Endodermal cell (in vitro differentiated cells): ENCODE results near the gene CYB561D2. TPM values are rescaled to one million over a fixed set of nuclear protein-coding genes. Genes with fewer than 3 reads are reported as not detected.

ENCODE experiments used
- DNase-seq: peaks from one replicate; pipeline ENCODE4 v3.0.0-alpha.2; 2017
- H3K27ac ChIP-seq: 2 replicates; pipeline ENCODE4 v1.5.1; 2013; ENCODE audit warnings: mild to moderate bottlenecking, low read depth, low read length, moderate library complexity
- H3K27me3 ChIP-seq: 2 replicates; pipeline ENCODE4 v1.6.1; 2013; ENCODE audit warnings: mild to moderate bottlenecking, low read length, moderate library complexity; ENCODE audit not compliant: insufficient read depth, control insufficient read depth, poor library complexity, severe bottlenecking
- H3K36me3 ChIP-seq: 2 replicates; pipeline ENCODE4 v1.7.0; 2013; ENCODE audit warnings: mild to moderate bottlenecking, low read length, moderate library complexity; ENCODE audit not compliant: control insufficient read depth, insufficient read depth
- H3K4me1 ChIP-seq: one replicate; pipeline ENCODE4 v1.7.0; 2013; ENCODE audit warnings: low read length; ENCODE audit not compliant: control insufficient read depth, insufficient read depth
- H3K4me3 ChIP-seq: 2 replicates; pipeline ENCODE4 v1.5.1; 2013; ENCODE audit warnings: mild to moderate bottlenecking, low read length, moderate library complexity
- H3K9ac ChIP-seq: 2 replicates; pipeline ENCODE4 v1.6.1; 2013; ENCODE audit warnings: mild to moderate bottlenecking, low read length, moderate library complexity; ENCODE audit not compliant: poor library complexity, severe bottlenecking; ENCODE audit errors: extremely low read depth
- H3K9me3 ChIP-seq: 2 replicates; pipeline ENCODE4 v1.6.1; 2013; ENCODE audit warnings: mild to moderate bottlenecking, low read length, moderate library complexity; ENCODE audit not compliant: control insufficient read depth
- H3K27ac Mint-ChIP-seq: 2 replicates; pipeline ENCODE4 v1.8.0; 2020; ENCODE audit warnings: mixed read lengths
- H3K27me3 Mint-ChIP-seq: 2 replicates; pipeline ENCODE4 v1.8.0; 2021; ENCODE audit warnings: mild to moderate bottlenecking, mixed read lengths; ENCODE audit not compliant: insufficient read depth
- H3K36me3 Mint-ChIP-seq: 2 replicates; pipeline ENCODE4 v1.8.0; 2020; ENCODE audit warnings: low read depth, mixed read lengths
- H3K4me1 Mint-ChIP-seq: 2 replicates; pipeline ENCODE4 v1.8.0; 2020; ENCODE audit warnings: mixed read lengths
- H3K4me3 Mint-ChIP-seq: 2 replicates; pipeline ENCODE4 v1.8.0; 2020; ENCODE audit warnings: mild to moderate bottlenecking, moderate library complexity, mixed read lengths
- H3K9me3 Mint-ChIP-seq: 2 replicates; pipeline ENCODE4 v1.8.0; 2020; ENCODE audit warnings: mild to moderate bottlenecking, mixed read lengths
- CTCF ChIP-seq: fragments of 200-600 bp; sonication (generic); conservative IDR thresholded peaks from 2 replicates; pipeline ENCODE4 v1.5.0; 2021; ENCODE audit warnings: antibody characterized with exemption, mild to moderate bottlenecking
- WGBS, 2 experiments: methylation state at CpG; one replicate each; pipeline versions ENCODE4 v1.1.5 to v1.1.7; 2013; ENCODE audit warnings: missing lambda C conversion rate in 2 of 2, mixed read lengths in 1 of 2; ENCODE audit not compliant: insufficient coverage in 1 of 2, insufficient read length in 1 of 2; 5-methylcytosine and 5-hydroxymethylcytosine counted together
- total RNA-seq, 2 donors: library from RNA; stranded (reverse); fragmentation: NEBNext Ultra II Directional in 1 of 2; extraction: Animal tissue kit (Norgen Biotek cat#: 25700) in 1 of 2; gene quantifications; 2 replicates in 1 of 2; 3 replicates in 1 of 2; pipeline ENCODE4 v1.2.1, GENCODE V29; 2021

Gene CYB561D2
- total RNA-seq, 2 donors from 2014 or later = 8.5 to 14.6 TPM

- no peak overlapping the region for H3K27ac ChIP-seq
Observed at GRCh38 chr3:50325113-50325480, 25.6 kb upstream of the CYB561D2 start.

GRCh38 chr3:50325497-50326181 lies 25.0 kb upstream of the CYB561D2 start:
- Mint-ChIP-seq H3K27me3 (no peaks in the 10 kb centered on the region), H3K36me3 (peaks cover 17% of the 10 kb centered on the region), H3K4me3 (no peak overlapping the region), H3K9me3 (no peaks in the 10 kb centered on the region), H3K27ac (no peak overlapping the region), H3K4me1 (peaks cover 20% of the 10 kb centered on the region)
- no peak for TF ChIP-seq CTCF
- Histone ChIP-seq H3K9me3 (no peaks in the 10 kb centered on the region), H3K27me3 (no peaks in the 10 kb centered on the region), H3K4me3 (no peak overlapping the region), H3K27ac (no peak overlapping the region), H3K4me1 (peaks cover 16% of the 10 kb centered on the region), H3K36me3 (peaks cover 46% of the 10 kb centered on the region), H3K9ac (no peak overlapping the region)
- no peak for DNase-seq
- WGBS, 2 experiments = 92% methylated on average over 9 to 11 of the region's 11 CpGs

More at GRCh38 chr3:50325113-50325480, 25.6 kb upstream of the CYB561D2 start:
- Histone ChIP-seq H3K9ac (no peak overlapping the region), H3K4me1 (peaks cover 21% of the 10 kb centered on the region), H3K36me3 (peaks cover 42% of the 10 kb centered on the region), H3K4me3 (no peak overlapping the region), H3K9me3 (no peaks in the 10 kb centered on the region), H3K27me3 (no peaks in the 10 kb centered on the region)
- Mint-ChIP-seq H3K27me3 (no peaks in the 10 kb centered on the region), H3K4me3 (no peak overlapping the region), H3K36me3 (peaks cover 13% of the 10 kb centered on the region), H3K9me3 (no peaks in the 10 kb centered on the region), H3K27ac (peak overlapping the region; percentile 48), H3K4me1 (peaks cover 24% of the 10 kb centered on the region)
- TF ChIP-seq CTCF = no peak
- no peak for DNase-seq
- WGBS, 2 experiments = 80 to 92% methylated on average over 1 to 2 of the region's 2 CpGs

GRCh38 chr3:50326182-50326541 lies 24.5 kb upstream of the CYB561D2 start:
- Mint-ChIP-seq H3K4me3 (peak overlapping the region; percentile 77), H3K27me3 (no peaks in the 10 kb centered on the region), H3K9me3 (no peaks in the 10 kb centered on the region), H3K4me1 (peaks cover 20% of the 10 kb centered on the region), H3K36me3 (peaks cover 22% of the 10 kb centered on the region), H3K27ac (no peak overlapping the region)
- Histone ChIP-seq H3K27ac (no peak overlapping the region), H3K9ac (no peak overlapping the region), H3K9me3 (no peaks in the 10 kb centered on the region), H3K27me3 (no peaks in the 10 kb centered on the region), H3K4me1 (peaks cover 16% of the 10 kb centered on the region), H3K4me3 (no peak overlapping the region), H3K36me3 (peaks cover 51% of the 10 kb centered on the region)
- no peak for TF ChIP-seq CTCF
- whole genome bisulfite sequencing, 2 experiments = 94 to 100% methylated on average over 6 to 8 of the region's 8 CpGs
- DNase-seq = no peak
